Transverse colon (tissue), 4 donors: Measurements from ENCODE around the gene CYP11A1. TPM values are rescaled to one million over a fixed set of nuclear protein-coding genes. Genes with fewer than 3 reads are reported as not detected.

Experiments used
- DNase-seq: peaks from one replicate; pipeline ENCODE4 v3.0.0-alpha.2; 2019
- H3K27ac ChIP-seq, 4 donors: fragments of 200-600 bp; sonication (generic); 2 replicates each; pipeline ENCODE4 v1.5.1; 2016 to 2018; ENCODE audit warnings: inconsistent platforms in 4 of 4
- H3K27me3 ChIP-seq: fragments of 200-600 bp; sonication (generic); 2 replicates; pipeline ENCODE4 v1.5.1; 2017; ENCODE audit warnings: inconsistent platforms
- H3K36me3 ChIP-seq, 4 donors: fragments of 200-600 bp; sonication (generic); 2 replicates each; pipeline ENCODE4 v1.5.1; 2017 to 2019; ENCODE audit warnings: inconsistent platforms in 4 of 4
- H3K4me1 ChIP-seq, 4 donors: fragments of 200-600 bp; sonication (generic); 2 replicates each; pipeline ENCODE4 v1.5.1; 2017 to 2020; ENCODE audit warnings: inconsistent platforms in 4 of 4
- H3K4me3 ChIP-seq, 4 donors: fragments of 200-600 bp; sonication (generic); 1 replicate in 1 of 4; 2 replicates in 3 of 4; pipeline versions ENCODE4 v1.5.1 to v1.6.1; 2017 to 2019; ENCODE audit warnings: inconsistent platforms in 4 of 4
- H3K9me3 ChIP-seq, 2 donors: fragments of 200-600 bp; sonication (generic); 2 replicates each; pipeline ENCODE4 v1.5.1; 2017 to 2019; ENCODE audit warnings: inconsistent platforms in 2 of 2
- CTCF ChIP-seq, 5 experiments: fragments of 200-600 bp in 3 of 5; fragments of 450-650 bp in 2 of 5; sonication (generic) in 3 of 5; IDR thresholded peaks; 1 replicate in 2 of 5; 2 replicates in 3 of 5; pipeline ENCODE4 v1.5.1; 2016 to 2017; ENCODE audit warnings: antibody characterized with exemption in 5 of 5, inconsistent platforms in 3 of 5, mild to moderate bottlenecking in 2 of 5, moderate library complexity in 1 of 5
- EP300 ChIP-seq: sonication (generic); formaldehyde crosslinking; IDR thresholded peaks from one replicate; pipeline ENCODE4 v1.6.1; 2017; ENCODE audit warnings: antibody characterized with exemption, low read depth
- POLR2A ChIP-seq: fragments of 450-650 bp; IDR thresholded peaks from one replicate; pipeline ENCODE4 v1.6.1; 2016; ENCODE audit warnings: antibody characterized with exemption, mild to moderate bottlenecking, moderate library complexity
- POLR2AphosphoS5 ChIP-seq, 3 donors: sonication (generic); formaldehyde crosslinking; IDR thresholded peaks; one replicate each; pipeline ENCODE4 v1.6.1; 2016; ENCODE audit warnings: antibody characterized with exemption in 3 of 3
- WGBS, 2 donors: methylation state at CpG; one replicate each; pipeline ENCODE4 v1.1.5; 2018; ENCODE audit warnings: low coverage in 1 of 2; 5-methylcytosine and 5-hydroxymethylcytosine counted together
- in situ Hi-C, 4 donors: fragments of 200-750 bp; cut with MboI; loops; one replicate each; pipeline versions ENCODE4 v1.15.0 to v1.15.1; 2017; ENCODE audit warnings: low sequenced_read_pairs in 3 of 4, low pct_ligation_motif_present in 1 of 4, low pct_unique_long_range_greater_than_20kb in 1 of 4
- intact Hi-C: fragments of 100-400 bp; cut with DNase I; formaldehyde crosslinking; loops from one replicate; pipeline ENCODE4 v1.15.1; 2023; ENCODE audit warnings: low total_unique reads
- total RNA-seq, 4 donors: library from RNA; depleted of rRNA; stranded (reverse); fragments of >200 nt; gene quantifications; one replicate each; pipeline ENCODE4 v1.1.0, GENCODE V29; 2016

The CYP11A1 gene
- total RNA-seq, 4 donors from 2014 or later: 0.40 to 0.79 TPM; not detected in 2

- Histone ChIP-seq H3K36me3 (no peaks in the 10 kb centered on the region), H3K4me3 (no peak overlapping the region), H3K27me3 (peaks cover 6% of the 10 kb centered on the region), H3K9me3 (no peaks in the 10 kb centered on the region), H3K4me1 (peaks cover 9 to 19% (median 13%) of the 10 kb centered on the region in 4 donors), H3K27ac (no peak overlapping the region)
- TF ChIP-seq EP300: no peak
- TF ChIP-seq POLR2A: no peak
- TF ChIP-seq CTCF (IDR thresholded peaks at IDR 0.05): no peak
- TF ChIP-seq POLR2AphosphoS5 (IDR thresholded peaks at IDR 0.05): no peak
- in situ Hi-C loops: loop anchor here in 2 of 4 donors (25.0 kb wide), 1 partner anchor 385 kb away; no protein-coding TSS in a partner anchor
- DNase-seq: no peak
- intact Hi-C loops: no loop called here
- WGBS, 2 donors: 71% methylated on average over 1 to 5 of the region's 6 CpGs
These were observed 9.6 kb upstream of the CYP11A1 start for GRCh38 chr15:74376825-74377581.

DNA sequence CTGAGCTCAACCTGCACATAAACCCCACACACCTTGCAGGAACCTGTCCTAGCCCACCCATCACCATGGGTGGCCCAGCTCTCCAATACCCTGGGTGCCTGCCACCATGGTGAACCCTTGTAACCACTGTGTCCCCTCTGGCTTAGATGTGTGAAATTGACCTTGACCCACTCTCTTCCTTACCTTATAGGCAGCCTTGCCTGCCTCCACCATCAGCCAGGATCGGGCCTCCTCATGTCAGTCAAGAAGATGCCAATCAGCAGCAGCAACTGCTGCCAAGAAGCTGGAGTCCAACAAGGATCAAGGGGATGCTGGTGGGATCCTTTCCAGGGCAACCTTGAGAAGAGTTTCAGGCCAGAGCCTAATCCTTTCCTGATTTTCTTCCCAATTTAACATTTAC lies 8.8 kb upstream of the CYP11A1 start:
- H3K4me3 ChIP-seq: no peak overlapping the region
- intact Hi-C loops (no loop called here), in situ Hi-C loops (loop anchor here in 2 of 4 donors (25.0 kb wide), 1 partner anchor 386 kb away; no protein-coding TSS in a partner anchor)
- TF ChIP-seq EP300 (no peak), CTCF (IDR thresholded peaks at IDR 0.05) (no peak), POLR2A (no peak), POLR2AphosphoS5 (IDR thresholded peaks at IDR 0.05) (no peak)
- no peak overlapping the region for H3K27ac ChIP-seq
- peaks cover 7% of the 10 kb centered on the region for H3K27me3 ChIP-seq
- DNase-seq: no peak
- peaks cover 9 to 19% (median 13%) of the 10 kb centered on the region in 4 donors for H3K4me1 ChIP-seq
- 85% methylated on average over 1 of the region's 1 CpG; no CpG with 5 or more reads in 1 of the 2 donors for WGBS, 2 donors
- no peaks in the 10 kb centered on the region for H3K9me3 ChIP-seq
- H3K36me3 ChIP-seq: no peaks in the 10 kb centered on the region

DNA sequence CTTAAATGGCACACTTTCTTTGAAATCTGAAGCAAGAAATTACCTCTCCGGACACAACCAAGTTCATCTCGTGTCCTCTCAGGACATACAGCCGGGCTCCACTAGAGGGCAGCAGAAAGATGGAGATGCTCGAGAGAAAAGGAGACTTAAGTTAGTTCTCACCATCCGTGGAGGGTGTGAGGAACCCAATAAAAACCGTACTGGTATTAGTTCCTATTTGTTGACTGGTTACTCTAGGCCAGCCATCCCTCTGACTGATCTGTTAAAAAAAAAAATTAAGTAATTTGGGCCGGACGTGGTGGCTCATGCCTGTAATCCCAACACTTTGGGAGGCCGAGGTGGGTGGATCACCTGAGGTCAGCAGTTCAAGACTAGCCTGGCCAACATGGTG lies 7.9 kb upstream of the CYP11A1 start:
- Histone ChIP-seq H3K4me1 (peaks cover 9 to 19% (median 13%) of the 10 kb centered on the region in 4 donors), H3K4me3 (no peak overlapping the region), H3K9me3 (no peaks in the 10 kb centered on the region), H3K36me3 (no peaks in the 10 kb centered on the region), H3K27me3 (peaks cover 8% of the 10 kb centered on the region), H3K27ac (no peak overlapping the region)
- 10 to 13% methylated on average over 2 to 9 of the region's 9 CpGs for WGBS, 2 donors
- DNase-seq: peak; percentile 87
- intact Hi-C loops (no loop called here), in situ Hi-C loops (loop anchor here in 2 of 4 donors (25.0 kb wide), 1 partner anchor 387 kb away; no protein-coding TSS in a partner anchor)
- TF ChIP-seq CTCF (IDR thresholded peaks at IDR 0.05) (peak; percentile 76 to 93 (median 85)), POLR2AphosphoS5 (IDR thresholded peaks at IDR 0.05) (no peak)

GRCh38 chr15:74374648-74375302 lies 7.3 kb upstream of the CYP11A1 start:
- WGBS, 2 donors: 0 to 22% methylated on average over 2 to 11 of the region's 11 CpGs
- no peak overlapping the region for H3K27ac ChIP-seq
- no peaks in the 10 kb centered on the region for H3K9me3 ChIP-seq
- intact Hi-C loops (no loop called here), in situ Hi-C loops (loop anchor here in 2 of 4 donors (25.0 kb wide), 1 partner anchor 388 kb away; no protein-coding TSS in a partner anchor)
- no peak for DNase-seq
- peaks cover 9 to 19% (median 13%) of the 10 kb centered on the region in 4 donors for H3K4me1 ChIP-seq
- H3K4me3 ChIP-seq: peak overlapping the region in 2 of 4 donors; percentile 52 to 70
- TF ChIP-seq POLR2AphosphoS5 (IDR thresholded peaks at IDR 0.05) (no peak), POLR2A (no peak), CTCF (IDR thresholded peaks at IDR 0.05) (no peak), EP300 (no peak)
- H3K27me3 ChIP-seq: peaks cover 8% of the 10 kb centered on the region
- H3K36me3 ChIP-seq: no peaks in the 10 kb centered on the region
